GM19025 (cell line): ENCODE measurements around the gene ATG4A.

Source experiments
- ATAC-seq: cut with Tn5 transposase; IDR thresholded peaks from one replicate; pipeline ENCODE4 v1.9.1; 2021; ENCODE audit warnings: mild to moderate bottlenecking, low read depth, moderate library complexity; ENCODE audit not compliant: unreplicated experiment

Gene ATG4A

DNA sequence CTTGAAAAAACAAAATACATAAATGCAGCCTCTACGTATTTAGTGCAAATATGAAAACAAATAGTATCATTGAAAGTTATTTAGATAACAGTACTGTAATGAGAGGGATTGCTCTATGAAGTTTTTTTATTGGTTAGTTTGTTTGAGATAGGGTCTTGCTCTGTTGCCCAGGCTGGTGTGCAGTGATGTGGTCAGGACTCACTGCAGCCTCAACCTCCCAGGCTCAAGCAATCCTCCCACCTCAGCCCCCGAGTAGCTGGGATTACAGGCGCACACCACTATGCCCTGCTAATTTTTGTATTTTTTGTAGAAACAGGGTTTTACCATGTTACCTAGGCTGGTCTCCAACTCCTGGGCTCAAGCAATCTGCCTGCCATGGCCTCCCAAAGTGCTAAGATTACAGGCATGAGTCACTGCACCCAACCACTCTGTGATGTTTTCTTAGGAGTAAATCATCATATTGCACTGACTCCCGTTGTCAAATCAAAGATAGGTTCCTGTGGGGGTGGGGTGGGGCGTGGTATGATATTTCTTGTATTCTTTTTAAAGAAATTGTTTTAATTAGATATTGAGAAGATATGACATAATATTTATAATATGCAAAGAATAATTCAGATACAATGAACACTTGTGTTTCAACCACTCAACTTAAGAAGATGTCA is 75.8 kb downstream of the ATG4A start:
- no peak for ATAC-seq

DNA sequence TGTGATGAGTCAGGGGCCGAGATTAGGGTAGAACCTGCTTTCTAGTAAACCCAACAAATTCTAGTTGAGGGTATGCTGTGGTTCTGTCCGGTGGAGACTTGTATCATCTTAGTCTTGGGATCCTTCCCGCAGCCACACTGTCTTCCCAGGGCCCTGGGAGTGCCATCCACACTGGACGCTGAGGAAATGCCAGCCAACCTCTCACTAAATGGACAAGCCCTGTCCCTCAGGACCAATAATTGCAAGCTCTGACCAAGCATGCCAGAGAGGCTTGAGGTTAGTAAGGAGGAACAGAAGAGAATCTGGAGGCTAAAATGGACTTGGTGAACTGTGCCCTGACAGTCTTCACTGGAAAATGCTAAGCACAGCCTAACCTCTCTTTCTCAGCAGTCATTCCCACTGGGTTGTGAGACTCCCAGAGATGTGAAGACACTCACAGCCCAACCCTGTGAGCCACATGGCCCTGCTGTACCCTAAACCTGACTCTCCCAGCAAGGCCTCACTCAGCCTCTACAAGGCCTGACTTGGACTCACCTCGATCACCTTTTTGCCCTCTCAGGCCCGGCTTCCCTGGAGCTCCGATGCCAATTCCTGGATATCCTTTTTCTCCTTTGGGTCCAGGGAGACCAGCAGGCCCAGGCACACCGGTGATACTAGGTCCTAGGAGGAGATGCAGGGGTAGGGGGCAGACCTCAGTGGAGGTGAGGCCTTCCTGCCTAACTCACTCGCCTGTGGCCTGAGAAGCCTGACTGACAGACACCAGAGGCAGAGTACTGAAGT is 77.6 kb downstream of the ATG4A start:
- no peak for ATAC-seq

DNA sequence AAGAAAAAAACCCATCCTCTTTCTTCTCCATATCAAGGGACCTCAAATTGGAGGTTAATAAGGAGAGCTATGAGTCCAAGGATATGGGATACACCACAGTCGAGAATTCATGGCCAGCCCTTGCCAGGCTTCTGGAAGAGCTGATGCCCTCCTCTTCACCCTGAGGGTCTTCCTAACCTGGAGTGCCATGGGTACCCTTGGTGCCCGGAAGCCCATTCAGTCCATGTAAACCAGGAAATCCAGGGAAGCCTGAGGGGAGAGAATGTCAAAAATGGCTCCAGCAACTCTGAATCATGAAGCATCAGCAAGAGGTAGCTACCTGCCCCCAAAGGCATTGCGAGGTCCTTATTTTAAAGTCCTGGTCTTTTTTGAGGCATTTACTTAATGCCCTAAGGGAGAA is 78.2 kb downstream of the ATG4A start:
- ATAC-seq, result no peak

DNA sequence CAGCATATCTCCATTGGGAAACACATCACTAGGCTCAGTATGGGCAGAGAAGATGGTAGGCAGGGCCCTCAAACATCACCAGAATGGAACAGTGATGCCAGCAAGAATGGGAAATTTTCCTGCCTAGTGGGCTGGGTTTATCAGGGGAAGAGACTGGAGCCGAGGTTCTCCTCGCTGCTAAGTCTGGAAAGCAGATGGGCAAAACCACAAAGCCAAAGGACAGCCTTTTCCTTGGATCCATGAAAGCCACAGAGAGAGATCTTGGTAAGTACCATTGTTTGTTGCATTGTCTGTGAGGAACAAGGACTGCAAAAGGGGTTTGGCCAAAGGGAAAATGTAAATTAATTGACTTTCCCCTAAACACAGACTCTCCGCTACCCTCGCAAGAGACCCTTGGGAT is 80.1 kb downstream of the ATG4A start:
- no peak for ATAC-seq

DNA sequence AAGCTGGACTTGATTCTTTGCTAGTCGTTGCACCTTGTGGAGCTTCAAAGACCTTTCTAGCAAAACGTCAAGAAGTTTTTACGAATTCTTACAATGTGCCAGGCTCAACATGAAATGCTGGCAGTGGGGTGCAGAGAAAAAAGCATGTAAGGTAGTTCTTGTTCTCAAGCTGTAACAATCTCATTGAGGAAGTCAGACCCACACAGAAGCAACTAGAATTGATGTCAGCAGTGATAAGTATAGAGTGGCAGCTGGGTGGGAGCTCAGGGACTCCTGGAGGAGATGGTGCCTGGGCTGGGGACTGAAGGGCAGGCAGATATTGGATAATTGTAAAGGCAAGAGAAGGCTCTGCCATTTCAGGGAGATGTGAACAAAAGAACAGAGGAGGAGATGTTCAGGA is 82.3 kb downstream of the ATG4A start:
- ATAC-seq, result no peak

DNA sequence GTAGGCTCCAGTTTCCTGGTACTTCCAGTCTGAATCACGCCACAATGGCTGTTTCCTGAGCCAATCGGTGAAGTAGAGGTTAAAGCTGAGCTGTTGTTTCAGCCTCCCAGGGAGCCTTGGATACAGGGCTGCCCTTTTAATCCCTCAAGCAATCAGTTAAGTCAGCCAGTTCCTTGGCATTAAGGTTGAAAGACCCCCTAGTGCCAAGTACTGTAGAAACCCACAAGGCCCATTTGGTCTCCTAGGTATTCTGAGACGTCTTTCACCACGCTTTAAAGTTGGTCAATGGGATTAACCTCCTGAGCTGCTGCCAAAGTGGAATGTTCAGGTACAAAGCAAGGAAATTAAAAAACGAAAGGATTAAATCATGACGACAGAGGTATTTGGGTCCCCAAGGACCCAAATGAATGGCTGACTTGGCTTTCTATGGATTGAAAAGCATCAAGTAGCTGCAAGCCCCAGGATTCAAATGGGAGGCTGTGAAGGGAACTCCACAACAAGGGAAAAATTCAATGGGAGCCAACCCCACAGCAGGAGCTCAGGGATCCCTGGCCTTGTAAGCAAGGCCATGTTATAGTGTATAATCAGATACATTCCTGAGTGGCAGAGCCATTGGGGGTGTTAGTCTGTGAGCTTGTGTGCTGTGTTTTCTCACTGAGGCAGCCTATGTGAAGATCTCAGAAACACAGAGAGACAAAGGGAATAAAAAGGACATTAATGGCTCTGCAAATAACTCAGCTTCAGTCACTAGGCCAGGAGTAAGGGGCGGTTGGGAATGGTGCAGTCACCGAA is 86.0 kb downstream of the ATG4A start:
- no peak for ATAC-seq

DNA sequence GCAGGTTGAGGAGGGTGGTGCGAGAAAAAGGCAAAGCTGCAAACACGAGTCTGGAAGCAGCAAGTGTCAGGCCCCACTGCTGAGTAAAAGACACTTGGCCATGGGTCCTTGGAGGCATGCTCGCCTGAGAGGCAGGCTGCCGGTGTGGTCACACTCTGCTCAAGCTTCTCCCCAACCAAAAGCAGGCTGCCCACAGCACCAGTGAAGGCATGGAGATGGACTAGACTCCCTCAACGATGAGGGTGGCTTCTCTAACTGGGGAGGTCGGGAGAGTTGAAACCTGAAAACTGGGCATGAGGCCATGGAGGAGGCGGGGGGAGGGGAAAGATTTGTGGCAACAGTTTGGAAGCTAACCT is 86.5 kb downstream of the ATG4A start:
- no peak for ATAC-seq

DNA sequence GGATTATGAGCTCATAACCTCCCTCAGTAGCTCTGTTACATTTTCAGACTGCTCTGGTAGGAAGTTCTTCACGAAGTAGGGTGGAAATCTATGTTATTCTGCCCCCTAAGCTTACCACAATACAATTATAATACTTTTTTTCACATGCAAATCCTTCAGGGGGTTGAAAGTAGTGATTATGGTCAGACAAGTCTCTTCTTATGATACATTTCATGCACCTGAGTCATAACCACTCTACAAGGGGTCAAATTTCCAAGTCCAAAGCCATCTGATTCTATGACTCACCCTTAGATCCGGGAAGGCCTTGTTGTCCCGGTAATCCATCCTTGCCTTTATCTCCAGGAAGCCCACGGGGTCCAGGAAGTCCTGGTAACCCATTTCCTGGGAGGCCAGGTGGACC is 95.2 kb downstream of the ATG4A start:
- ATAC-seq, result no peak

DNA sequence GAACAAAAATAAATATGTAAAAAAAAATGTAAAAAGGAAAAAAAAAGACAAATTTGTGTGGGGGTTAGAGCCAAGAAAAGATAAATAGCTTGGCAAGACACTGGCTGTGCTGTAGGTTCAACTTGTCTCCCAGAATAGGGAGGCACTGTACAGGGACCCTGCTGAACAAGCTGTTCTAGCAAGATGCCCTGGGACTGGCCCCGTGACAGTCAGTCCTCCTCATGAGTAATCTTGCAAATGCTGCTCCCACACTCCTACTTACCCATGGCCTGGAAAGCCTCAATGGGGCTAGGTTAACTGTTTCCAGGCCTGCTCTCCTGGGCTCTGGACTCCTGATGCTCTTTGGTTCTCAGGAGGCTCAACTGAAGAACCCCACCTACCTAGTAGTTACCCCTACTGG is 106.8 kb downstream of the ATG4A start:
- ATAC-seq, result no peak

DNA sequence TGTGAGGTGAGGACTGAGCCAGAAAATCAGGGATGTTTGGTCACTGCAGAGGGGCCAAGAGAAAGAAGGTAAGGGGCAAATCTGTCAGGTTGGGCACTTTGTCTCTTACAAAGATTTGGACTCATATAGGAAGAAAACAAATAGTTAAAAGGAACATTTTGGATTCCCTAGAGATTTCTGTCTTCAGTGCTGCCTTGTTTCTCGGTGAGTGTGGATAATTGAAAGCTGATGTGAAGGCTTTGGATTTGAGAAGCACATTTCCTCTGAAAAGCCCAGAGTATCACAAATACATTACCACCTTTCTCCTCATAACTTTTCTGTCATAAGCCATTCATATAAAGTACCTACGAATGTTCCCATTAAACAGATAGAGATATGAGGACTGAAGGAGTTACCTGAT is 107.5 kb downstream of the ATG4A start:
- ATAC-seq, result no peak

DNA sequence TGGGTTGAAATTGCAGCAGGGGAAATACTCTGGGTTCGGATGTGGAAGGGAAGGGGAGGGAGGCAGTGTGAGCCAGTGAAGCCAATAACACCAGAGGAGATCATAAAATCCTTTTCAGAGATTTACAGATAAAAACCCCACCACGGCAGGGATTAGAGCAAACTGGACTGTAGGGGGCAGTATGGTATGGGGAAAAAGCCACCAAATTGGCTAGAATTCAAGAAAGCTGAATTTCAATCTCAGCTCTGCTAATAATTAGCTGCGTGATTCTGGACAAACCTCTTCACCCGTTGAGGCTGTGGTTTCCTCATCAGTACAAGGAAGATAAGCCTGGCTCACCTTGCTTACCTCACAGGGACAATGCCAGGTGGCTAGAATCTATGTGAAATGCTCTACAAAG is 108.1 kb downstream of the ATG4A start:
- ATAC-seq, result no peak

DNA sequence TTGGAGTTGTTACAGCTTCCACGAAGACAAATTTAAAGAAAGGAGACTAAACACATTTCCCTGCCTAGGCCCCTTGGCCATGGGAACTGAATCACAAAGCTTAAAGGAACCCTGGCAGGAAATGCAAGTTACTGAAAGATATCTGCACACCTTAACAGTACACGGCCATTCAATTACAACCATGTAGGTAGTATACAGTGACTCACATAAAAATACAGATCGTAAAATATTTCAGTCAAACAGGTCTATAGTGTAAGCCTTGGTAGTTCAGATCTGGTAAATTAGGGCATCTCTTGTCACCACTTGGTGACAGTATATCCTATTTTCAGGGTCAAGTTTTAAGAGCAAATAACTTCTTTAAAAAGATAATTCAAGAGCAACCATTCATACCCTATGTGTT is 112.0 kb downstream of the ATG4A start:
- no peak for ATAC-seq
